ENCODE data around the gene BLM.

GRCh38 chr15:90686435-90687218, 30.5 kb upstream of the BLM start:
- no peak for TF ChIP-seq CTCF (conservative IDR thresholded peaks at IDR 0.05; ENCODE audit: low read length)
- no peak for TF ChIP-seq EZH2phosphoT487 (IDR thresholded peaks at IDR 0.05; ENCODE audit: borderline replicate concordance)
